GM18873 (cell line): Measurements from ENCODE around the gene TUBA1A.
"Not testable (repeated sequence)": the region's sequence is repeated elsewhere in the genome, so short reads cannot be mapped to it uniquely, and the experiment has no call there.

Experiments
- ATAC-seq: cut with Tn5 transposase; IDR thresholded peaks from one replicate; pipeline ENCODE4 v1.9.1; 2021; ENCODE audit warnings: mild to moderate bottlenecking, moderate library complexity, moderate number of reproducible peaks; ENCODE audit not compliant: unreplicated experiment, low FRiP score

The TUBA1A gene

GRCh38 chr12:49201595-49202295, 12.9 kb upstream of the TUBA1A start:
- ATAC-seq = no peak

GRCh38 chr12:49200919-49201594, 12.2 kb upstream of the TUBA1A start:
- no peak for ATAC-seq

GRCh38 chr12:49198431-49199155, 9.7 kb upstream of the TUBA1A start:
- no peak for ATAC-seq

- no peak for ATAC-seq
These were observed 8.4 kb upstream of the TUBA1A start for GRCh38 chr12:49197256-49197655.

- no peak for ATAC-seq
These were observed 6.9 kb upstream of the TUBA1A start for GRCh38 chr12:49195736-49196135.

GRCh38 chr12:49193746-49194145, 4.9 kb upstream of the TUBA1A start:
- not testable (repeated sequence) for ATAC-seq

- ATAC-seq = not testable (repeated sequence)
These were observed 2.6 kb upstream of the TUBA1A start for GRCh38 chr12:49191498-49191897.

GRCh38 chr12:49190974-49191373, 2.1 kb upstream of the TUBA1A start:
- ATAC-seq = no peak

- no peak for ATAC-seq
These were observed 1.1 kb upstream of the TUBA1A start for GRCh38 chr12:49189731-49190716.

- peak; percentile 20 for ATAC-seq
These were observed 522 bp downstream of the TUBA1A start for GRCh38 chr12:49188201-49188915.

GRCh38 chr12:49187184-49187583, 1.7 kb downstream of the TUBA1A start:
- ATAC-seq = no peak

- not testable (repeated sequence) for ATAC-seq
These were observed 2.6 kb downstream of the TUBA1A start for GRCh38 chr12:49186307-49186706.

GRCh38 chr12:49184697-49185096, 4.2 kb downstream of the TUBA1A start:
- ATAC-seq = not testable (repeated sequence)

- not testable (repeated sequence) for ATAC-seq
These were observed 5.5 kb downstream of the TUBA1A start for GRCh38 chr12:49183214-49183950.

GRCh38 chr12:49174218-49174617, 14.7 kb downstream of the TUBA1A start:
- no peak for ATAC-seq

- no peak for ATAC-seq
These were observed 18.0 kb downstream of the TUBA1A start for GRCh38 chr12:49170924-49171323.

- ATAC-seq = no peak
These were observed 23.8 kb downstream of the TUBA1A start for GRCh38 chr12:49165114-49165513.

- not testable (repeated sequence) for ATAC-seq
These were observed 27.0 kb downstream of the TUBA1A start for GRCh38 chr12:49161901-49162300.
